Measurements from ENCODE around the gene ENAH.

ENAH gene

DNA sequence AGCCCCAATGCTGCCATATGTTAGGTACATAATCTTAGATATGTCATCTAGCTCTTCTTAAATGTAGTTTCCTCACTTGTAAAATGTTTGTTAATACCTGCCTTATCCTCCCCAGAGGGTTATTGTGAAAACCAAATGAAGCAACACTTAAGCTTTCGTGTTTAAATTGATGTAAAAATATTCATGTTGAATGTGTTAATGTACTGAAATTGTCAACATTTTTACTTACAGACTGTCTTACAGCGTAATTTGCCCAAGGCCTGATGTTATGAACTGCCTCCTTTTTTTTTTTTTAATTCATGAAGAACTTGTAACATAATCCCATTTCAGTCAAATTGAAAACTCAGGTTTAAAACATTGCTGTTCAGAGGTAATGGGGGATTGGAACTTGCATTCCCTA lies 25.6 kb upstream of the ENAH start:
- H3K9me3 Mint-ChIP-seq, result no peaks in the 10 kb centered on the region
- no peak for TF ChIP-seq CTCF (IDR thresholded peaks at IDR 0.05)
- peaks cover 29% of the 10 kb centered on the region for H3K27me3 Mint-ChIP-seq (ENCODE audit: low read depth, poor library complexity)
- DNase-seq, result no peak
- no peak overlapping the region for H3K4me3 Mint-ChIP-seq
- peaks cover 11% of the 10 kb centered on the region for H3K4me1 Mint-ChIP-seq
- no peak overlapping the region for H3K27ac Mint-ChIP-seq
- H3K36me3 Mint-ChIP-seq (ENCODE audit: low read depth), result no peaks in the 10 kb centered on the region

- Mint-ChIP-seq H3K4me3 (peak overlapping the region; percentile 70), H3K4me1 (peaks cover 11% of the 10 kb centered on the region), H3K9me3 (no peaks in the 10 kb centered on the region), H3K27ac (no peak overlapping the region), H3K27me3 (ENCODE audit: low read depth, poor library complexity) (peaks cover 29% of the 10 kb centered on the region), H3K36me3 (ENCODE audit: low read depth) (no peaks in the 10 kb centered on the region)
- TF ChIP-seq CTCF (IDR thresholded peaks at IDR 0.05), result no peak
- DNase-seq, result peak; percentile 51
Measured at GRCh38 chr1:225677350-225678124, 24.6 kb upstream of the ENAH start.

- H3K9me3 Mint-ChIP-seq, result no peaks in the 10 kb centered on the region
- TF ChIP-seq CTCF (IDR thresholded peaks at IDR 0.05), result no peak
- no peaks in the 10 kb centered on the region for H3K36me3 Mint-ChIP-seq (ENCODE audit: low read depth)
- H3K27me3 Mint-ChIP-seq (ENCODE audit: low read depth, poor library complexity), result peaks cover 29% of the 10 kb centered on the region
- no peak overlapping the region for H3K4me3 Mint-ChIP-seq
- DNase-seq, result no peak
- peaks cover 15% of the 10 kb centered on the region for H3K4me1 Mint-ChIP-seq
- H3K27ac Mint-ChIP-seq, result no peak overlapping the region
Measured at GRCh38 chr1:225674381-225674780, 21.5 kb upstream of the ENAH start.

GRCh38 chr1:225670806-225671733 lies 18.1 kb upstream of the ENAH start:
- no peak overlapping the region for H3K27ac Mint-ChIP-seq
- no peaks in the 10 kb centered on the region for H3K9me3 Mint-ChIP-seq
- peaks cover 11% of the 10 kb centered on the region for H3K27me3 Mint-ChIP-seq (ENCODE audit: low read depth, poor library complexity)
- TF ChIP-seq CTCF (IDR thresholded peaks at IDR 0.05), result no peak
- peaks cover 9% of the 10 kb centered on the region for H3K4me1 Mint-ChIP-seq
- no peak overlapping the region for H3K4me3 Mint-ChIP-seq
- DNase-seq, result no peak
- no peaks in the 10 kb centered on the region for H3K36me3 Mint-ChIP-seq (ENCODE audit: low read depth)

DNA sequence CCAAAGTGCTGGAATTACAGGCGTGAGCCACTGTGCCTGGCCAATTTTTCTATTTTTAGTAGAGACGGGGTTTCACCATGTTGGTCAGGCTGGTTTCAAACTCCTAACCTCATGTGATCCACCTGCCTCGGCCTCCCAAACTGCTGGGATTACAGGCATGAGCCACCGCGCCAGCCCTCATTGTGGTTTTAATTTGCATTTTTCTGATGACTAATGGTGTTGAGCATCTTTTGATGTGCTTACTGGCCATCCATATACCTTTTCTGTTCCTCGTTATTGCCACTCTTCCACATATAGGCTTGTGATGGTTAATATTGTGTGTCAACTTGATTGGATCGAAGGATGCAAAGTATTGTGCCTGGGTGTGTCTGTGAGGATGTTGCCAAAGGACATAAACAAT lies 17.4 kb upstream of the ENAH start:
- TF ChIP-seq CTCF (IDR thresholded peaks at IDR 0.05), result no peak
- Mint-ChIP-seq H3K36me3 (ENCODE audit: low read depth) (no peaks in the 10 kb centered on the region), H3K4me3 (no peak overlapping the region), H3K9me3 (no peaks in the 10 kb centered on the region), H3K27ac (no peak overlapping the region), H3K4me1 (peaks cover 11% of the 10 kb centered on the region), H3K27me3 (ENCODE audit: low read depth, poor library complexity) (peaks cover 6% of the 10 kb centered on the region)
- no peak for DNase-seq

All from nephron progenitor cell (in vitro differentiated cells).